HG02870 (cell line): ENCODE results near the gene REC8.

Experiments
- ATAC-seq: cut with Tn5 transposase; IDR thresholded peaks from one replicate; pipeline ENCODE4 v1.9.1; 2021; ENCODE audit warnings: mild to moderate bottlenecking, moderate library complexity; ENCODE audit not compliant: unreplicated experiment

The REC8 gene

GRCh38 chr14:24156840-24157239 lies 15.0 kb upstream of the REC8 start:
- ATAC-seq: no peak

GRCh38 chr14:24157331-24157730 lies 14.5 kb upstream of the REC8 start:
- ATAC-seq: no peak

GRCh38 chr14:24159777-24160498 lies 11.9 kb upstream of the REC8 start:
- no peak for ATAC-seq

GRCh38 chr14:24160499-24160849 lies 11.4 kb upstream of the REC8 start:
- no peak for ATAC-seq

GRCh38 chr14:24160850-24161804 lies 10.8 kb upstream of the REC8 start, which contains the start of gene IRF9:
IRF9 (plus strand) TSS chr14:24161265; CDS start chr14:24162145, 880 bp downstream.
- ATAC-seq: peak; percentile 92

GRCh38 chr14:24162093-24162492 lies 9.8 kb upstream of the REC8 start:
- no peak for ATAC-seq

- no peak for ATAC-seq
These were observed 7.3 kb upstream of the REC8 start for GRCh38 chr14:24164518-24164991.

GRCh38 chr14:24165785-24166184 lies 6.1 kb upstream of the REC8 start:
- ATAC-seq: no peak

GRCh38 chr14:24167469-24168114 lies 4.3 kb upstream of the REC8 start:
- no peak for ATAC-seq

GRCh38 chr14:24172261-24172860 lies 481 bp downstream of the REC8 start:
- no peak for ATAC-seq

GRCh38 chr14:24172871-24173281 lies 996 bp downstream of the REC8 start:
- ATAC-seq: no peak

GRCh38 chr14:24176599-24176998 lies 4.7 kb downstream of the REC8 start:
- ATAC-seq: no peak

- no peak for ATAC-seq
These were observed 5.4 kb downstream of the REC8 start for GRCh38 chr14:24177041-24177825.

- no peak for ATAC-seq
These were observed 6.0 kb downstream of the REC8 start for GRCh38 chr14:24177891-24178290.

GRCh38 chr14:24178399-24179178 lies 6.7 kb downstream of the REC8 start:
- ATAC-seq: no peak

GRCh38 chr14:24179294-24179960 lies 7.5 kb downstream of the REC8 start:
- no peak for ATAC-seq

- no peak for ATAC-seq
These were observed 8.3 kb downstream of the REC8 start for GRCh38 chr14:24179961-24180796.
